NCI-H1048 (cell line): Measurements from ENCODE around the gene L3HYPDH.

Source experiments
- DNase-seq: peaks from one replicate; lab custom pipeline; 2025; lab: John Stamatoyannopoulos, UW

L3HYPDH gene

DNA sequence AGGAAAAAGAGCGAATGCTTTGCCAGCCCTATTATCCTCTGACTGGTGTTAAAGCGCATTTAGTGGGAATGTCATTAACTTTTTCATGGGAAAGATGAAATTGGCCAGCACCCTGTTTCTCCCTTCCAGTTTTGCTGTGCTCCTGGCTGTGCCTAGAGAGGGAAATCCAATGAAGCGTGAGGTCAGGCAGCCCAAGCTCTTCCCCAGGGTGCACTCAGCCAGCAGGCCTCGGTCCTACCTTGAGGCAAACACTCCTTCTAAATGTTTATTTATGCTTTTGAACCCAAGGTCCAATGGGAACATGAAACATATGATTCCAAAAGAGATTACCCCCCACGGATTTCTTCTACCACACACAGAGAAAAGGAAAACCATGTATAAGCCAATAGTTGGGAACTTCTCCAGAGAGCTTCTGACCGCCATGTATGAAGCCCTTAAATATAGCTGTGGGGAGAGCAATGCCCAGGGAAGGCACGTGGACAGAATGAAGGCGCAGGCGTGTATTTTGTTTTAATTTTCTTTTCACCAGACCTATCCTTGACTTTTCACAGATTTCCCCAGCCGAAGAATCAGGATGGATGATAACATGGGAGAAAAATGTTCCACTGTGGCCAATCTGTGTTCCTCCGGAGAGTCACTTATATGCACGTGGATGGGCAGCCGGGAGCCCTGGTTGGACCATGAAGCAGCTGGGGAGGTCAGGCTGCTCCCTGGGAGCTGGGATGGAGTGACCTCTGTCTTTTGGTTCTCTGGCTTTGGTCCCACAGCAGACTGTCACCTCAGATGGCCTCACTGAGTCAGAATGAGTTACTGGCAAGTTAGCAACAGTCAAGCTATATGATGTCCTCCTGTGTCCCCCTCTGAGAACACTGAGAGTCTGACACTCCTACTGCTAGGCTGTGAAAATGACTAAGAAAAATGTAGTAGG is 56.3 kb downstream of the L3HYPDH start:
- DNase-seq, result no peak

DNA sequence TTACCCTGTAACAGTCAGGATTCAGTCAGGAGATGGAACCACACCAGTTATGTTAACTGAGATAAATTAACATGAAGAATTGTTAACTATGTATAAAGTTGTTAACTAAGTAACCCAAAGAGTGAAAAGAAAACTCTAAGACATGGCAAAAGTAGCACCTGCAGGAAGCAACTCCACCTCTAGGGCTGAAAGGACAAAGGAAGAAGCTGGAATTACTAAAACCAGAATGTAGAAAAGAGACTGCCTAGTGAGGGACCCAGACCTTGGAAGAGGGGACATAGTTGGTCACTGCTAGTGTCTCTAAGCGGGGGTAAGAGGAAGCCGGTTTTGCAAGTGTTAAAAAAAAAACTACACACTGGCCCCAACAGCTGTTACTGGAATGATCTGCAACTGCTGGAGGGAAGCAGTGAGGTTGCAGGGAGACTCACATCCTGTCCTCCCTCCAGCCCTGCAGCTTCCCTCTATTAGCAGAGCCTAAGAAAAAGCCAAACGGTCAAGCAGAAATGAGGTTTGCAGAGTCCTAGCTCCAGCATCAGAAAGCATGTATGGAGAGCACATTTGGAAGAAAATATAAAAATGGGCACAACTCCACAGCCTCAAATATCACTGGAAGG is 58.8 kb downstream of the L3HYPDH start:
- no peak for DNase-seq

DNA sequence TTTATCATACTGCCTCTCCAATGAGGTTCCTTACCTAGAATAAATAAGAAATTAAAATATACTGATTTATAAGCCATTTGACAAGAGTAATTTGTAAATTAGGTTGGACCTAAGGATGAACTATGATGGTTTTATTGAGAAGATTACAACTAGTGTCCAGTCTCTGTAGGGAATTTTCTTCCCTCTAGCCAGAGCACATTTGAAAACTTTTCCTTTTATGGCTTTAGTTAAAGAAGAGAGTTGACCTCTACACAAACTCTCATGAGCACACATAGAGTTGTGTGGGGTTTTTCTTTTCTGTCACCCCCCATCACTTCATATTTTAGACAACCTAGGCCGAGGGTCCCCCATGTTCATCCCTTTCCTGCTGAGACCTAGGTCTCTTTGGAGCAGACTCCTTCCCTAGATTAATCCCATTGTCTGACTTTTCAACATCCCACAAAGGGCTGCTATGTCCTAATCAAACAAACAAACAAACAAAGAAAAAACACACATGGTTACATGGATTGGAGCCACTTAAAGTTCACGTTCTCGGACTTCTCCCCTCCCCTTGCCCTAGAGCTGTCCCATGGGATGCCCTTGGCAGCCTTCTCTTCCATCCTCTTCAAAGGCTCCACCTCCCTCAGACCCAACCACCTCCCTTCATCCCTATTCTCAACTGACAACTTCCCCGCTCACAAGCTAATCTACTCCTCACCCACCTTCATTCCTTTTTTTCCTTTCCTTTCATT is 59.7 kb downstream of the L3HYPDH start:
- DNase-seq, result no peak
